Gastroesophageal sphincter (tissue), 4 donors: ENCODE results near the gene SAP130. TPM values are rescaled to one million over a fixed set of nuclear protein-coding genes. Genes with fewer than 3 reads are reported as not detected.

ENCODE experiments used
- ATAC-seq: fragments of 150-250 bp; one replicate; pipeline ENCODE4 v1.9.1; 2016; ENCODE audit warnings: mild to moderate bottlenecking, moderate library complexity
- H3K27ac ChIP-seq, 4 donors: fragments of 200-600 bp; sonication (generic) in 3 of 4; 1 replicate in 3 of 4; 2 replicates in 1 of 4; pipeline ENCODE4 v1.5.1; 2016 to 2019
- H3K27me3 ChIP-seq: fragments of 200-600 bp; sonication (generic); one replicate; pipeline ENCODE4 v1.5.1; 2019
- H3K36me3 ChIP-seq, 2 donors: fragments of 200-600 bp; sonication (generic); one replicate each; pipeline ENCODE4 v1.5.1; 2019; ENCODE audit warnings: control low read depth in 1 of 2
- H3K4me1 ChIP-seq, 3 donors: fragments of 200-600 bp; sonication (generic); 1 replicate in 2 of 3; 2 replicates in 1 of 3; pipeline ENCODE4 v1.5.1; 2016 to 2019; ENCODE audit warnings: control low read depth in 2 of 3
- H3K4me3 ChIP-seq, 2 donors: fragments of 200-600 bp; sonication (generic); one replicate each; pipeline ENCODE4 v1.5.1; 2019; ENCODE audit warnings: mild to moderate bottlenecking in 1 of 2, moderate library complexity in 1 of 2
- H3K9me3 ChIP-seq, 3 donors: fragments of 200-600 bp; sonication (generic); one replicate each; pipeline ENCODE4 v1.5.1; 2017 to 2019; ENCODE audit warnings: control low read depth in 2 of 3
- CTCF ChIP-seq, 4 experiments: fragments of 200-600 bp in 2 of 4; fragments of 450-650 bp in 2 of 4; sonication (generic) in 1 of 4; IDR thresholded peaks; one replicate each; pipeline ENCODE4 v1.5.1; 2017 to 2019; ENCODE audit warnings: antibody characterized with exemption in 4 of 4, mild to moderate bottlenecking in 2 of 4, moderate library complexity in 2 of 4
- EP300 ChIP-seq: sonication (generic); formaldehyde crosslinking; IDR thresholded peaks from one replicate; pipeline ENCODE4 v1.6.1; 2017; ENCODE audit warnings: antibody characterized with exemption, mild to moderate bottlenecking
- POLR2A ChIP-seq, 2 donors: fragments of 450-650 bp; IDR thresholded peaks; one replicate each; pipeline ENCODE4 v1.6.1; 2017; ENCODE audit warnings: antibody characterized with exemption in 2 of 2, mild to moderate bottlenecking in 2 of 2, moderate library complexity in 1 of 2
- POLR2AphosphoS5 ChIP-seq: sonication (generic); formaldehyde crosslinking; IDR thresholded peaks from one replicate; pipeline ENCODE4 v1.6.1; 2017; ENCODE audit warnings: antibody characterized with exemption
- WGBS, 2 donors: methylation state at CpG; one replicate each; pipeline ENCODE4 v1.1.5; 2018; ENCODE audit warnings: low coverage in 1 of 2; 5-methylcytosine and 5-hydroxymethylcytosine counted together
- total RNA-seq, 4 donors: library from RNA; depleted of rRNA; stranded (reverse); fragments of >200 nt; gene quantifications; one replicate each; pipeline ENCODE4 v1.1.0, GENCODE V29; 2016

SAP130 gene
- total RNA-seq, 4 donors from 2014 or later = 6.9 to 13.4 (median 9.7) TPM

DNA sequence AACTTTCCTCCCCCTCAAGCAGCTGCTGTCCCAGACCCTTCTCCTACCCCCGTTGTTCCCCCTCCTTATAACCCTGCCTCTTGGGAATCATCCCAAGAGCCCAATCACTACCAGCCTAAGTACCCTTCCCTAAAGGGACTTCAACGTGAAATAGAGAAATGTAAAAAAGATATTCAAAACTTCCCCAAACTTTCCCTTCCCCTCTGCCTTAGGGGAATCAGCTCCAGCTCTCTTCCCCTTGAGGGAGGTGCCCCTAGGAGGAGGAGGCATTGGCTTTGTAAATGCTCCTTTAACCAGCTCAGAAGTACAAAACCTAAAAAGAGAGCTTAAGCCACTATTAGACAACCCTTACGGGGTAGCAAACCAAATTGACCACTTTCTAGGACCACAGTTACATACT, 10.6 kb upstream of the SAP130 start:
- no peak for TF ChIP-seq POLR2A (IDR thresholded peaks at IDR 0.05)
- no peak for TF ChIP-seq POLR2AphosphoS5
- no peak for TF ChIP-seq EP300
- Histone ChIP-seq H3K4me1 (no peaks in the 10 kb centered on the region), H3K27me3 (no peaks in the 10 kb centered on the region), H3K27ac (no peak overlapping the region), H3K36me3 (no peaks in the 10 kb centered on the region), H3K9me3 (peaks cover 0 to 35% (median 0%) of the 10 kb centered on the region in 3 donors), H3K4me3 (no peak overlapping the region)
- 48 to 83% methylated on average over 1 to 3 of the region's 3 CpGs for WGBS, 2 donors
- no peak for ATAC-seq

DNA sequence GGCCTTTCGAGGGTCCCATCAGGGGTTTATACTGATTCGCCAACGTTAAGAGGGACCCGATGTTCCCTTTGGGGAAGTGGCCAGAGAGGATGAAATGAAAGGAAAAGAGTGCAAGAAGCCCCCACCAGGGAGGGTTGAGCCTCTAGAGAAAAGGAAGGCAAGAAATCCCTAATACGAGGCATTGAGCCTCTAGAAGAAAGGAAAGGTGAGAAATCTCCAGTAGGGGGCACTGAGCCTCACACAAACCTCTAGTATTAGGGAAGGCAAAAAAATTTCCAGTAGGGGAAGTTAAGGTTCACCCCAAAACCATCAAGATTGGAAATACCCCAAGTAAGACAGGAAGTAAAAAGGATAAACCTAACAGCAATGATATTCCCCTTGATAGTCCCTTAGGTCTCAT, 9.8 kb upstream of the SAP130 start:
- Histone ChIP-seq H3K4me1 (no peaks in the 10 kb centered on the region), H3K36me3 (no peaks in the 10 kb centered on the region), H3K27me3 (no peaks in the 10 kb centered on the region), H3K4me3 (no peak overlapping the region), H3K9me3 (peaks cover 0 to 27% (median 0%) of the 10 kb centered on the region in 3 donors), H3K27ac (no peak overlapping the region)
- ATAC-seq = no peak
- WGBS, 2 donors = 80 to 100% methylated on average over 2 to 5 of the region's 5 CpGs
- no peak for TF ChIP-seq POLR2AphosphoS5
- no peak for TF ChIP-seq POLR2A (IDR thresholded peaks at IDR 0.05)
- no peak for TF ChIP-seq EP300
- no peak for TF ChIP-seq CTCF (IDR thresholded peaks at IDR 0.05)

DNA sequence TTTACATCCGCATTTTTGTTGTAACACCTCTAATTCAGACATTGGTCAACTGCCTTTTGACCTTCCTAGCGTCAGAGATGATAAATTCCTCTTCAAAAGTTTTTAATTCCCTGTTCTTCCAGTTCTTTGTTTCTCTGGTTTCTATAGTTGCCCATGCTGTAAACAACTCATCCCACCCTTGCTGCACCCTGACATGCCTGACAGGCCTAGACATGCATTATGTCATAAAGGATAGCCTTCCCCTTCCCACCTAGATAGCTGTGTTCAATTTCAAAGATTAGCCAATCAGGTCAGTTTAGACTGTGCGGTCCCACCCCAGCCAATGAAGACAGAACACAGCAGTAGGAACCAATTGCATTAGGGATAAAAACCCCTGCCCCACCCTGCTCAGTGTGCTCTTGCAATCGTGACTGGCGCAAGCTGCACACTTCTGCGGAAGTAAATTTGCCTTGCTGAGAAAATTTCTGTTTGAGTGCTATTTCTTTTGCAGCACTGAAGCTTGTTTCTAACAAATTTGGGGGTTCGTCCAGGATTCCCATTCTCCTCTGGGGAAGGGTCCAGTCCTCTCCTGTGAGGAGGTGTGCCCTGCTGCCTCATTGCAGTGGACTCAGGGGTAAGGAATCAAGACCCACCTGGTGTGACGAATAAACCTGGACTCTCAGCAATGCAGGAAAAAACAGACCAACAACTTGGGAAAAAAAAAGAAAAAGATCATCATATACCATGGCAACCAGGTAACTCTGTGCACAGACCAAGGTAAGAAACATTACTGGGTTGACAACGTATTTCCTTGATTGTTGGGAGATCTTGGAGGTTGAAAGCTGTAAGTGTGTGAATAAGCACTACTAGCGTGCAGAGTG, 9.1 kb upstream of the SAP130 start:
- TF ChIP-seq POLR2A (IDR thresholded peaks at IDR 0.05) (no peak), EP300 (no peak), CTCF (IDR thresholded peaks at IDR 0.05) (no peak), POLR2AphosphoS5 (no peak)
- 79 to 85% methylated on average over 8 of the region's 10 CpGs for WGBS, 2 donors

GRCh38 chr2:128032092-128032491, 4.2 kb upstream of the SAP130 start:
- TF ChIP-seq EP300 = no peak
- no peak for TF ChIP-seq POLR2AphosphoS5
- TF ChIP-seq POLR2A (IDR thresholded peaks at IDR 0.05) = no peak
- no peak for TF ChIP-seq CTCF (IDR thresholded peaks at IDR 0.05)
- no peaks in the 10 kb centered on the region for H3K36me3 ChIP-seq
- WGBS, 2 donors = 63 to 69% methylated on average over 4 of the region's 4 CpGs
- H3K4me1 ChIP-seq = peaks cover 0 to 8% (median 0%) of the 10 kb centered on the region in 3 donors
- H3K27me3 ChIP-seq = no peaks in the 10 kb centered on the region
- H3K27ac ChIP-seq = no peak overlapping the region
- H3K9me3 ChIP-seq = peaks cover 0 to 11% (median 0%) of the 10 kb centered on the region in 3 donors
- H3K4me3 ChIP-seq = no peak overlapping the region
- ATAC-seq = no peak

More for the DNA sequence above, 9.1 kb upstream of the SAP130 start:
- ATAC-seq = no peak
- peaks cover 0 to 25% (median 0%) of the 10 kb centered on the region in 3 donors for H3K9me3 ChIP-seq
- H3K27ac ChIP-seq = no peak overlapping the region
- no peaks in the 10 kb centered on the region for H3K36me3 ChIP-seq
- no peaks in the 10 kb centered on the region for H3K27me3 ChIP-seq
- H3K4me1 ChIP-seq = no peaks in the 10 kb centered on the region
- no peak overlapping the region for H3K4me3 ChIP-seq

GRCh38 chr2:128028668-128029054, 802 bp upstream of the SAP130 start:
- H3K4me3 ChIP-seq = peak overlapping the region; percentile 90 to 99
- no CpG with 5 or more reads among the region's 1 CpG for WGBS, 2 donors
- peaks cover 0 to 28% (median 0%) of the 10 kb centered on the region in 3 donors for H3K4me1 ChIP-seq
- no peaks in the 10 kb centered on the region for H3K36me3 ChIP-seq
- peak overlapping the region; percentile 36 to 99 (median 98) for H3K27ac ChIP-seq
- no peak for ATAC-seq
- H3K9me3 ChIP-seq = no peaks in the 10 kb centered on the region
- TF ChIP-seq CTCF (IDR thresholded peaks at IDR 0.05) (no peak), POLR2AphosphoS5 (no peak), POLR2A (IDR thresholded peaks at IDR 0.05) (no peak), EP300 (no peak)
- no peaks in the 10 kb centered on the region for H3K27me3 ChIP-seq
